T-cell (primary cell): ENCODE measurements around the gene GGACT. TPM values are rescaled to one million over a fixed set of nuclear protein-coding genes. Genes with fewer than 3 reads are reported as not detected.
"Not testable (repeated sequence)": the region's sequence is repeated elsewhere in the genome, so short reads cannot be mapped to it uniquely, and the experiment has no call there.

Experiments
- ATAC-seq, 4 experiments: fragments of 200-7000 bp in 3 of 4; fragments of 150-1000 bp in 1 of 4; cut with Tn5 transposase; replicated peaks in 1 of 4; 1 replicate in 3 of 4; 2 replicates in 1 of 4; pipeline ENCODE4 v1.10.0; 2021; ENCODE audit warnings: moderate library complexity in 3 of 4, mild to moderate bottlenecking in 2 of 4, moderate number of reproducible peaks in 1 of 4
- CTCF ChIA-PET, 2 donors: fragments of 300-600 bp; sonication (Branson Sonifier 250); formaldehyde crosslinking; loops; one replicate each; lab custom pipeline; 2022; ENCODE audit warnings: antibody characterized with exemption in 2 of 2; lab: Charles Lee
- POLR2A ChIA-PET, 2 donors: fragments of 300-600 bp; sonication (Branson Sonifier 250); formaldehyde crosslinking; loops; one replicate each; lab custom pipeline; 2022; ENCODE audit warnings: antibody characterized with exemption in 2 of 2; lab: Charles Lee
- DNase-seq, 35 experiments: peaks; one replicate each; pipeline versions ENCODE4 v3.0.0 to v3.0.0-alpha.2; 2013 to 2023
- H3K27ac ChIP-seq: one replicate; pipeline ENCODE4 v1.5.1; 2013; ENCODE audit warnings: low read length
- H3K27me3 ChIP-seq, 2 experiments: replicated peaks in 1 of 2; 1 replicate in 1 of 2; 2 replicates in 1 of 2; pipeline versions ENCODE4 v1.6.1 to v1.7.0; 2013; ENCODE audit warnings: low read length in 1 of 2, mixed read lengths in 1 of 2; ENCODE audit not compliant: control insufficient read depth in 2 of 2, insufficient read depth in 2 of 2; ENCODE audit errors: extremely low read depth in 1 of 2
- H3K36me3 ChIP-seq, 2 donors: 1 replicate in 1 of 2; 2 replicates in 1 of 2; pipeline versions ENCODE4 v1.6.1 to v1.7.0; 2013; ENCODE audit warnings: low read length in 1 of 2; ENCODE audit not compliant: control insufficient read depth in 2 of 2, insufficient read depth in 1 of 2; ENCODE audit errors: extremely low read depth in 1 of 2
- H3K4me1 ChIP-seq, 2 experiments: 1 replicate in 1 of 2; 2 replicates in 1 of 2; pipeline versions ENCODE4 v1.6.1 to v1.7.0; 2013; ENCODE audit warnings: low read length in 2 of 2, mixed read lengths in 1 of 2; ENCODE audit not compliant: insufficient read depth in 2 of 2, control insufficient read depth in 1 of 2; ENCODE audit errors: extremely low read depth in 1 of 2
- H3K4me3 ChIP-seq, 2 donors: 1 replicate in 1 of 2; 2 replicates in 1 of 2; pipeline versions ENCODE4 v1.5.1 to v1.7.0; 2013; ENCODE audit warnings: mild to moderate bottlenecking in 2 of 2, low read length in 1 of 2, moderate library complexity in 1 of 2; ENCODE audit not compliant: control insufficient read depth in 1 of 2; ENCODE audit errors: extremely low read depth in 1 of 2
- H3K9me3 ChIP-seq: 2 replicates; pipeline ENCODE4 v1.7.0; 2013
- H3K27ac Mint-ChIP-seq, 2 donors: one replicate each; pipeline ENCODE4 v1.8.0; 2020 to 2021; ENCODE audit warnings: mild to moderate bottlenecking in 2 of 2, mixed read lengths in 2 of 2
- H3K27me3 Mint-ChIP-seq, 2 donors: one replicate each; pipeline ENCODE4 v1.8.0; 2021 to 2022; ENCODE audit warnings: mixed read lengths in 2 of 2
- H3K36me3 Mint-ChIP-seq: one replicate; pipeline ENCODE4 v1.8.0; 2021; ENCODE audit warnings: mixed read lengths
- H3K4me1 Mint-ChIP-seq, 3 donors: one replicate each; pipeline ENCODE4 v1.8.0; 2020 to 2022; ENCODE audit warnings: mixed read lengths in 3 of 3, mild to moderate bottlenecking in 1 of 3
- H3K4me3 Mint-ChIP-seq, 3 donors: one replicate each; pipeline ENCODE4 v1.8.0; 2020 to 2022; ENCODE audit warnings: mild to moderate bottlenecking in 3 of 3, mixed read lengths in 3 of 3, moderate library complexity in 3 of 3
- H3K9me3 Mint-ChIP-seq, 3 donors: one replicate each; pipeline ENCODE4 v1.8.0; 2020 to 2022; ENCODE audit warnings: mixed read lengths in 3 of 3
- WGBS: methylation state at CpG from one replicate; pipeline ENCODE4 v1.1.5; 2013; ENCODE audit warnings: missing lambda C conversion rate; ENCODE audit not compliant: insufficient coverage; 5-methylcytosine and 5-hydroxymethylcytosine counted together
- total RNA-seq, 35 experiments: library from RNA in 6 of 35; stranded (reverse) in 6 of 35; fragments of 120-200 nt in 1 of 35; gene quantifications; one replicate each; pipeline versions ENCODE4 v1.2.1 to v1.2.4 and lab custom pipeline; 2013 to 2026

GGACT gene
- total RNA-seq, 5 donors from 2014 or later (not counting 1 experiment from before 2014, with no cell fraction given): 4.4 to 7.9 (median 6.4) TPM

DNA sequence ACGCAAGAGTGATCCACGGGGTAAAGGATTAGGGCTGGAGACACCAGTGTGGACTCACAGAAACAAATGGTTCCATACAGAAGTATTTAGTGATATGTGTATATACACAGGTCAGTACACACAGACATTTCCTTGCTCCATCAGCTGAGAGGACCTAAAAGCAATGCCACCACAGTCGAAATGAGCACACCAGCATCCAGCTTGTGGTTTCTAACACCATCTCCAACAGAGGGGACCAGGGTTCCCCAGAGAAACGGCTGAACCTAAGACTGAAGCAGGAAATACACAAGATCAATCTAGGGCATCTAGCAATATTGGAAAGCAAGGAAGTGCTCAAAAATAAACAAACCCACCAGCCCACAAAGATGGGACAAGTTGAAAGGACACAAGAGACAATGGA is 7.6 kb downstream of the GGACT start:
- DNase-seq (no peak), ATAC-seq (no peak)
- ChIA-PET CTCF (no interaction called here), POLR2A (no interaction called here)
- Mint-ChIP-seq H3K27me3 (no peaks in the 10 kb centered on the region), H3K4me1 (peaks cover 37 to 47% (median 46%) of the 10 kb centered on the region in 3 donors), H3K27ac (no peak overlapping the region), H3K36me3 (peaks cover 37% of the 10 kb centered on the region), H3K4me3 (peak overlapping the region in 1 of 3 donors; percentile 35), H3K9me3 (no peaks in the 10 kb centered on the region)
- no peak overlapping the region for H3K27ac ChIP-seq
- peaks cover 13 to 18% of the 10 kb centered on the region in 2 experiments for H3K4me1 ChIP-seq
- H3K27me3 ChIP-seq: no peaks in the 10 kb centered on the region
- H3K9me3 ChIP-seq: no peaks in the 10 kb centered on the region
- H3K36me3 ChIP-seq: peaks cover 0 to 10% of the 10 kb centered on the region in 2 donors
- 90% methylated on average over 2 of the region's 4 CpGs for WGBS
- H3K4me3 ChIP-seq: no peak overlapping the region

- H3K36me3 Mint-ChIP-seq: peaks cover 38% of the 10 kb centered on the region
- no peak overlapping the region for H3K27ac Mint-ChIP-seq
- Histone ChIP-seq H3K36me3 (peaks cover 0 to 11% of the 10 kb centered on the region in 2 donors), H3K4me1 (peaks cover 7 to 16% of the 10 kb centered on the region in 2 experiments), H3K9me3 (no peaks in the 10 kb centered on the region), H3K27ac (no peak overlapping the region), H3K4me3 (no peak overlapping the region), H3K27me3 (no peaks in the 10 kb centered on the region)
- no peak overlapping the region for H3K4me3 Mint-ChIP-seq
- CTCF ChIA-PET: no interaction called here
- WGBS: 96% methylated on average over 12 of the region's 12 CpGs
- H3K4me1 Mint-ChIP-seq: peaks cover 31 to 42% (median 39%) of the 10 kb centered on the region in 3 donors
- POLR2A ChIA-PET: no interaction called here
- DNase-seq: no peak
- no peaks in the 10 kb centered on the region for H3K27me3 Mint-ChIP-seq
- no peak for ATAC-seq
- no peaks in the 10 kb centered on the region for H3K9me3 Mint-ChIP-seq
These were observed 8.5 kb downstream of the GGACT start for GRCh38 chr13:100580045-100580444.

DNA sequence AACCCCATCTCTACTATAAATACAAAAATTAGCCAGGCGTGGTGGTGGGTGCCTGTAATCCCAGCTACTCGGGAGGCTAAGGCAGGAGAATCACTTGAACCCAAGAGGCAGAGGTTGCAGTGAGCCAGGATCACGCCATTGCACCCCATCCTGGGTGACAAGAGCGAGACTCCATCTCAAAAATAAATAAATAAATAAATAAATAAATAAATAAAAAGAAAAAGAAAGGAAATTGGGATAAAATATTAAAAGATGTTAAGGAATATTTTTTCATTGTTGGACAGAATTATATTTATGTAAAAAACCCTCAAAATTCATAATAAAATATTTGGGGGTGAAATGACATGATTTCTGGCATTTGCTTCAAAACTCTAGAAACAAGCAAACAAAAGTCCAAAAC is 11.3 kb downstream of the GGACT start:
- DNase-seq, H3K4me3 Mint-ChIP-seq, H3K27me3 ChIP-seq, H3K27ac Mint-ChIP-seq, CTCF ChIA-PET, POLR2A ChIA-PET, H3K27ac ChIP-seq, ATAC-seq, H3K4me3 ChIP-seq, H3K9me3 Mint-ChIP-seq, H3K9me3 ChIP-seq, H3K27me3 Mint-ChIP-seq, H3K4me1 ChIP-seq: not testable (repeated sequence)
- WGBS: no CpG with 5 or more reads among the region's 4 CpGs
- H3K36me3 Mint-ChIP-seq: peaks cover 42% of the 10 kb centered on the region
- H3K4me1 Mint-ChIP-seq: peaks cover 29 to 35% (median 32%) of the 10 kb centered on the region in 3 donors
- peaks cover 0 to 12% of the 10 kb centered on the region in 2 donors for H3K36me3 ChIP-seq

- WGBS: 33% methylated on average over 1 of the region's 2 CpGs
- Histone ChIP-seq H3K36me3 (peaks cover 0 to 2% of the 10 kb centered on the region in 2 donors), H3K27ac (no peak overlapping the region), H3K4me1 (peaks cover 0 to 2% of the 10 kb centered on the region in 2 experiments), H3K9me3 (no peaks in the 10 kb centered on the region), H3K27me3 (no peaks in the 10 kb centered on the region), H3K4me3 (no peak overlapping the region)
- Mint-ChIP-seq H3K27me3 (no peaks in the 10 kb centered on the region), H3K36me3 (peaks cover 12% of the 10 kb centered on the region), H3K4me3 (no peak overlapping the region), H3K9me3 (no peaks in the 10 kb centered on the region), H3K4me1 (peaks cover 13 to 19% (median 16%) of the 10 kb centered on the region in 3 donors), H3K27ac (no peak overlapping the region)
- DNase-seq (peak; percentile 29 to 87 (median 67)), ATAC-seq (peak; percentile 79 to 89 (median 83))
- CTCF ChIA-PET: interaction anchor here (0.5 to 4.1 kb wide), 32 partner anchors 10 to 1999 kb away, joined by 3 to 32 read pairs (median 4); partner anchors contain the start of genes GGACT (in 2 of the 2) and TMTC4 (in 1 of the 2)
- POLR2A ChIA-PET: interaction anchor here (0.6 to 0.7 kb wide), 3 partner anchors 102 to 1985 kb away, joined by 3 to 5 read pairs (median 4); no protein-coding TSS in a partner anchor
These were observed 15.5 kb downstream of the GGACT start for GRCh38 chr13:100573121-100573520.

- WGBS: 74% methylated on average over 2 of the region's 6 CpGs
- POLR2A ChIA-PET: no interaction called here
These were observed 22.0 kb downstream of the GGACT start for GRCh38 chr13:100566543-100566942.

GRCh38 chr13:100565286-100565685 is 23.3 kb downstream of the GGACT start:
- POLR2A ChIA-PET: no interaction called here
- WGBS: 22% methylated on average over 8 of the region's 8 CpGs
- Mint-ChIP-seq H3K27me3 (no peaks in the 10 kb centered on the region), H3K9me3 (peaks cover 0 to 2% (median 0%) of the 10 kb centered on the region in 3 donors), H3K36me3 (peaks cover 24% of the 10 kb centered on the region), H3K27ac (no peak overlapping the region), H3K4me3 (no peak overlapping the region), H3K4me1 (peaks cover 0 to 4% (median 0%) of the 10 kb centered on the region in 3 donors)
- H3K27ac ChIP-seq: no peak overlapping the region
- ATAC-seq (peak in 1 of 4 experiments; percentile 31), DNase-seq (no peak)
- no peaks in the 10 kb centered on the region for H3K9me3 ChIP-seq
- H3K27me3 ChIP-seq: no peaks in the 10 kb centered on the region
- H3K4me1 ChIP-seq: no peaks in the 10 kb centered on the region
- H3K36me3 ChIP-seq: no peaks in the 10 kb centered on the region
- CTCF ChIA-PET: no interaction called here
- H3K4me3 ChIP-seq: no peak overlapping the region

More at GRCh38 chr13:100566543-100566942, 22.0 kb downstream of the GGACT start:
- H3K27me3 Mint-ChIP-seq: no peaks in the 10 kb centered on the region
- Histone ChIP-seq H3K4me3 (no peak overlapping the region), H3K27ac (no peak overlapping the region), H3K4me1 (no peaks in the 10 kb centered on the region), H3K27me3 (no peaks in the 10 kb centered on the region), H3K36me3 (no peaks in the 10 kb centered on the region), H3K9me3 (no peaks in the 10 kb centered on the region)
- H3K36me3 Mint-ChIP-seq: peaks cover 24% of the 10 kb centered on the region
- H3K4me1 Mint-ChIP-seq: peaks cover 0 to 4% (median 0%) of the 10 kb centered on the region in 3 donors
- no peak overlapping the region for H3K4me3 Mint-ChIP-seq
- peaks cover 0 to 2% (median 0%) of the 10 kb centered on the region in 3 donors for H3K9me3 Mint-ChIP-seq
- ATAC-seq: no peak
- CTCF ChIA-PET: interaction anchor here in 1 of 2 donors (0.5 kb wide), 1 partner anchor 749 kb away, joined by 3 read pairs; no protein-coding TSS in a partner anchor
- DNase-seq: no peak
- no peak overlapping the region for H3K27ac Mint-ChIP-seq
